ENCODE data around the gene DAD1.
A peak's percentile ranks its signal among the peaks of the same experiment; 100 is the strongest.
"Not testable (repeated sequence)": the region's sequence is repeated elsewhere in the genome, so short reads cannot be mapped to it uniquely, and the experiment has no call there.

Gene DAD1

GRCh38 chr14:22589096-22589839 is at the start of gene DAD1:
DAD1 (minus strand) TSS chr14:22589224; CDS start chr14:22589157, 67 bp downstream.
- peak; percentile 100 for DNase-seq

DNA sequence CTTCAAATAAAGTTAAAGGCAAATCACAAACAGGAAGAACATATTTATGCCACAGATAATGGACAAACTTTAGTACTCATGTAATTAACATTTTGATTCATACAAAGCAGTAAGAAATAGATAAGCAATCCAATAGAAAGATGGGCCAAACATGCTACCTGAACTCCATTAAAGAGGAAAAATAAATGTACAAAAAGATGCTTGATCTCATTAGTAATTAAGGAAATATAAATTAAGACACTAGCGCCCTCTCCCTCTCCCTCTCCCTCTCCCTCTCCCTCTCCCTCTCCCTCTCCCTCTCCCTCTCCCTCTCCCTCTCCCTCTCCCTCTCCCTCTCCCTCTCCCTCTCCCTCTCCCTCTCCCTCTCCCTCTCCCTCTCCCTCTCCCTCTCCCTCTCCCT is 47.0 kb upstream of the DAD1 start:
- DNase-seq, result not testable (repeated sequence)

- no peak for DNase-seq
These were observed 45.3 kb upstream of the DAD1 start for GRCh38 chr14:22634233-22634900.

GRCh38 chr14:22630486-22630885 is 41.5 kb upstream of the DAD1 start:
- no peak for DNase-seq

- DNase-seq, result no peak
These were observed 41.0 kb upstream of the DAD1 start for GRCh38 chr14:22630066-22630465.

DNA sequence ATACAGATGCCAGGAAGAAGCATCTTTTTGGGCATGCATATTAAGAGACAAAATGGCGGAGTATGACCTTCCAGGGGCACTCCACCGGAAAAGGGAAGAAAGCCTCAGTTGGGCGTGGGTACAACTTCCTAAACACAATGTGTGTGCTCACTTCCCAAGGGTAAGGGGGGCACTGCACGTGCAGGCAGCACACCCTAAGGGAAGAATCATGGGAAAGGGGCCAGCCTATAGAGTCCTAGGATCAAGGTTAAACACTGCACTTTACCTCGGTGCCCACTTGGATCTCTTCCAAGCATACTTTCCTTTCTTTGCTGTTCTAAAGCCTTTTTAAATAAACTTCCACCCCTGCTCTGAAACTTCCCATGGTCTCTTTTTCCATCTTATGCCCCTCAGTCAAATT is 40.3 kb upstream of the DAD1 start:
- no peak for DNase-seq

DNA sequence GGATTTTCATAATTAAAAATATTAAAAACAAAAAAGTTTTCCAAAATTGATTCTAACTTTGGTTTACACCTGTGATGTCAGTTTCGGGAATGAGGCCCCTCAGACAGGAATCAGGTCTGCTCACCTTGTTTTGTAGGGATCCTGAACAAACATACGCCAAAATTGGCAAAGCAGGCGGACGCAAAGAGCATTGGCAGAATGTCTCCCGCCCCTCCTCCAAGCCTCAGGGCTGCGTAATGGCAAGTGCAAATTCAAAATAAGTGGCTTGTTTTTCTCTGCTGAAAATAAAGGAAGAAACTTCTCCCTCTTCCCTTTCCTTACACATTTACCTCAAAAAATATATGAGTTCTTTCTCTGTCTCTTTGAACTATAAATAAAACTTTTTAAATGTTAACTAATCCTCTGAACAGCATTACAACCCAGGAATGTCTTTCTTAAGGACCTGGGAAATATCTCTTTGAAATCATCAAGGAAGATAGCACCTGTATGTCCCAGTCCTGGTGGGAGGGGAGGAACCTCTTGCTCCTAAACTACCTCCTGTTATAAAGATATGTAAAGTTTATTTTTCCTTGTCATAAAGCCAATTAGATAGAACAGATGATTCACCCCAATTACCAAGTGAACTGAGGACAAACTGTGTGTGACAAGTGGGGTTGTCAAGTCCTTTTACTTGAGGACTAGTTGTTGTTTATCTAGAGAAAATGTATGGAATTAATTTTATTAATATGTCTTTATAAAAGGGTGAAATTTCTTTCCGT is 38.7 kb upstream of the DAD1 start:
- DNase-seq, result no peak

- no peak for DNase-seq
These were observed 37.6 kb upstream of the DAD1 start for GRCh38 chr14:22626590-22626989.

- DNase-seq, result no peak
These were observed 34.0 kb upstream of the DAD1 start for GRCh38 chr14:22623047-22623446.

DNA sequence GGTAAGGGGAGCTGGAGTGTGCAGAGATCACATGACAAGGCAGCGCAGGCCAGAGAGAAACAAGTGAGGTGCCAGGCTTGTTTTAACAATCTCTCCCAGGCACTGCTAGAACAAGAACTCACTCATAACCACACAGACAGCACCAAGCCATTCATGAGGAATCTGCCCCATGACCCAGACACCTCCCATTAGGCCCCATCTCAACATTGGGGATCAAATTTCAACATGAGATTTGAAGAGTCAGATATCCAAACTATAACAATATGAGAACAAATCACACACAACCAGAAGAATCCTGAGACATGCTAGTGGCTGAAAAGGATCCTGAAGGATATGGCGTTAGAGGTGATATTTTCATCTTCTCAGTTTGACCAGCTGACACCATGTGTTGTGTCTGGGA is 33.2 kb upstream of the DAD1 start:
- peak in 1 of 2 experiments; percentile 10 for DNase-seq

- not testable (repeated sequence) for DNase-seq
These were observed 26.7 kb upstream of the DAD1 start for GRCh38 chr14:22615765-22616164.

DNA sequence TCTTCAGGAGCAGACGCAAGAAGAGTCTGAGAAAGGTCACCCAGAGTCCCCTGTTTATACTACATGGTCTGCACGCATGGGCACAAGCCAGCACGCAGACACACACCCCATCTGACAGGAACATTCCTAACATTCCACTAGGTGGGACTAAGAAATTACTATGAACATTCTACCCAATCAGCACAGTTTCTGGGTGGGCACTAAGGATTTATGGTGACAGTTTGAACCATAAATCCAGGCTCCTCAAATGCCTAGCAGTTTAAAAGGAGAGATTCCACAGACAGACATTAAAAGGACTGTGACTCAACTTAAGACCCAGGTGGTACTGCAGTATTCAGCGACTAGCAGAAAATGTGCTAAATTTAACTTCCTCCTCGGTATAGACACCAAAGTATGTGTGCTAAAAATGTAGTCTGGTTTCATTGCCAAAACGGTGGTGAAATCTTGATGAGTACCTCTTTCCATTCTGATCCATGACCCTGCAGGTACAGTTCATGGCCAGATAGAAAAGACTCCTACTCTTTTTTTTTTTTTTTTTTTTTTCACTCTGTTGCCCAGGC is 25.3 kb upstream of the DAD1 start:
- DNase-seq, result no peak

- DNase-seq, result no peak
These were observed 24.8 kb upstream of the DAD1 start for GRCh38 chr14:22613736-22614239.

DNA sequence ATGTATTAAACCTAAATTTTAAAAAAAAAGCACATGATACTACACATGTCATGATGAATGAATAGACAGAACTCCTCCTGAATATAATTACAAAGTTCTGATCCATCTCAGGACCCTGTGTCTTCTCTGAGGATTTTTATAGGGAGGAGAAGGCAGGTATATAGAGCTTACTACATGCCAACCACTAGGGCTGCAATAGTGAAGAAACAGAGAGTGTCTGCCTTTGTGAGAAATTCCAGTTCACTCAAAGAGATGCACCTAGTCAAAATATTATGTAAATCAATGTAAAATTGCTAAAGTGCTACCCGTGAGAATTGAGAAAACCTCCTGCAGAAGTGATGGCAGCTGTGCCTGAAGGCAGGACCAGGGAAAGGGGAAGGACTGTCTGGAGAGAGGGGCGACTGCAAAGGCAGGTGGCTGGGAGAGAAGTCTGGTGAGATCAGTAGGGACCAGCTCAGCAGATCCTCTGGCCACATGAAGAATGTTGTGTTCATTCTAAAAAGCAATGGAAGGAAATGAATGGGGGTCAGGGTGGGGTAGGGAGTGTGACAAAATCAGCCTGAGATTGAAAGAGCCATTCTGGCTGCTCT is 24.2 kb upstream of the DAD1 start:
- DNase-seq, result no peak

DNA sequence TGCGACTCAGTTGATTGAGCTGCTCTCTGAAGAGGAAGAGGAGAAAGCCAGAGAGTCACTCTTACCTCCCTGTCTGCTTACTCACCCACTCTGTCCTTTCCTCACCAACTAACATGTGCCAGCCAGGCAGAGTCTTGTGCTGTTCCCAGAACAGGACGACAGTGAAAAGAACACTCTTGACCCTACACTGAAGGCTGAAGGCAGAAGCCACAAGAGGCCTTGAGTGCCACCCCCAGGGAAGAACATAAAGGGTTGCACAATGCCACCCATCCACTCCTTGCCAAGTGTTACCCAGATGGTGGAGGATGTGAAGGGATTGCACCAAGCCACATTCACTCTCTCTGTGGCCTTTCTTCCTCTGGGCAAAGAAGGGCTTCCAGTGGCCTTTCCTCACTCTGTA is 21.9 kb upstream of the DAD1 start:
- DNase-seq, result no peak

- DNase-seq, result no peak
These were observed 18.3 kb upstream of the DAD1 start for GRCh38 chr14:22607291-22607690.

DNA sequence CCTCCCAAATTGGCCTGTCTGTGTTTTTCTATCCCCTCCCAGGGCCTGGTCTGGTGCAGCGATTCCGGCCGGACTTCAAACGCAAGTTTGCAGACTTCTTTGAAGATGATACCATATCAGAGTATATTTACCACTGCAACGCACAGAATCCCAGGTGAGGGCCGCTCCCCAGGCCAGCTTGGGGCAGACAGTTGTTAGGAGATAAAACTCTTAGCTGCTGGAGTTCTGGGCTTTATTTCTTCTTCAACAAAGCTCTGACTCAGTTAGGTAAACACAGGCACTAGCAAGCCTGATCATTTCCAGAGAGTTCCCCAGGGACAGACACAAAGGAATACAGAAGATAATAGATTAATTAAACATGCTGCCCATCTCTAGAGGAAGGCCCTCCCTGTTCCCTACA is 17.4 kb upstream of the DAD1 start:
- DNase-seq, result no peak

- no peak for DNase-seq
These were observed 13.8 kb upstream of the DAD1 start for GRCh38 chr14:22602862-22603261.

GRCh38 chr14:22601996-22602395 is 13.0 kb upstream of the DAD1 start:
- DNase-seq, result no peak

DNA sequence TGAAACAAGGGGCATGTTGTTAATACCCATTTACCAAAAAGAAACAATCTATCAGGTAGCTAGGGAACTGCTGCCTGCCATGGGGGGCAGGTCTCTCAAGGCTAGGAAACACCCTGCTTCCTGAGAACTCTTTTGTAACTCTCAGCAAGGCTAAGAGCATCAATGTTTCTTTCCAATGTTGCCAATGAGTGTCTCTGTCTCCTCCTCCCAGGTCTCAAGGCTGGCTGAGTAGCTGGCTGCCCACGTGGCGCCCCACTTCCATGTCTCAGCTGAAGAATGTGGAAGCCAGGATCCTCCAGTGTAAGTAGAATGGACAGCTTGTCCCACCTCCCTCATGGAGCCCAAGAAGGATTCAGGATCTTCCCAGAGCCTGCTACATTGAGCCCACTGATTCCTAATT is 12.4 kb upstream of the DAD1 start:
- DNase-seq, result no peak

DNA sequence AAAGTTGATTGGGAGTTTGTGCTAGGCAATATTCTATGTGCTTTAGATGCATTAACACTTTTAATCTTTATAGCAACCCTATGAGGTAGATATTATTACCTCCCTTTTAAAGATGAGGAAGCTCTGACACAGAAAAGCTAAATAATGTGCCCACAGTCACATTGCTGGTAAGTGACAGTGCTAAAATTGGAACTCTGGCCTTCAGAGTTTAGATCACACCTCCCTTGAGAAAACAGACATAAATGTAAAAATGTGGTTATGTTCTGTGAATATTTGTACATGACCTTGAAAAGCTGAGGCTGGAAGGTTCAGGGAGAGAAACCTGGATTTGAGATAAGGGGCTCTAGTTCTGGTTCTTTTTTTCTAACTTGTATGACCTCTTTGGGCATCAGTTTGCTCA is 11.0 kb upstream of the DAD1 start:
- DNase-seq, result no peak

GRCh38 chr14:22599349-22599748 is 10.3 kb upstream of the DAD1 start:
- DNase-seq, result no peak

DNA sequence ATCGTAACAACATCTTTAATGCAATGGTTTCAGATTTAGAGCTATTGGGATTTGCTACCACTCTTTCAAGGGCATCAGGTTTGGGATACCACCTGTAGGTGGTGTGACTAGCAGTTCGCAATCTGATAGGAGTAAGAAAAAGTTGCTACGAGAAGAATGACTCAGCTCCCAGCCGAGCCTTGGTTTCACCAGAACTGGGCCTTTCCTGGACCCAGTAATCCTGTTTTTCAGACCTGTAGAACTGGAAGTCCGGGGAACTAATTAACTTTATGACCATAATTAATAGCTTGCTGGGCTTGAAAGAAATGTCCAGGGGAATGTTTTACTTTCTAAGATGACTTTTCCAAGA is 9.8 kb upstream of the DAD1 start:
- DNase-seq, result peak in 1 of 2 experiments; percentile 54
